Neural progenitor cell (in vitro differentiated cells): ENCODE measurements around the gene EPB41L3.

Source experiments
- CTCF ChIP-seq: fragments of 200-600 bp; sonication (generic); IDR thresholded peaks from 2 replicates; pipeline ENCODE4 v1.5.1; 2017; ENCODE audit warnings: antibody characterized with exemption, mild to moderate bottlenecking
- EZH2 ChIP-seq: fragments of 200-600 bp; sonication (generic); IDR thresholded peaks from 2 replicates; pipeline ENCODE4 v1.6.1; 2017; ENCODE audit warnings: antibody characterized with exemption, mild to moderate bottlenecking, moderate library complexity

GRCh38 chr18:5410582-5410981 is 133.2 kb downstream of the EPB41L3 start:
- TF ChIP-seq CTCF: no peak
- no peak for TF ChIP-seq EZH2
